GM12878 (cell line): Measurements from ENCODE around the gene SRCIN1. TPM values are rescaled to one million over a fixed set of nuclear protein-coding genes. Genes with fewer than 3 reads are reported as not detected.

Source experiments
- CBX3 ChIP-seq: fragments of 200-600 bp; sonication (generic); IDR thresholded peaks from 2 replicates; pipeline ENCODE4 v1.6.1; 2016; ENCODE audit warnings: low read depth, borderline replicate concordance
- CREB1 ChIP-seq: IDR thresholded peaks from 2 replicates; pipeline ENCODE4 v1.6.1; 2012; ENCODE audit warnings: low read depth, mild to moderate bottlenecking, inconsistent platforms
- CTCF ChIP-seq, 3 experiments: IDR thresholded peaks in 2 of 3; conservative IDR thresholded peaks in 1 of 3; 2 replicates each; pipeline ENCODE4 v1.5.1; 2011; ENCODE audit warnings: low read depth in 3 of 3, low read length in 3 of 3, mild to moderate bottlenecking in 3 of 3, control low read depth in 2 of 3, moderate library complexity in 2 of 3, inconsistent platforms in 1 of 3, mixed read lengths in 1 of 3; ENCODE audit not compliant: control insufficient read depth in 2 of 3, insufficient read depth in 1 of 3; ENCODE audit errors: extremely low read depth in 1 of 3
- E2F8 ChIP-seq: fragments of 450-650 bp; IDR thresholded peaks from 2 replicates; pipeline ENCODE4 v1.6.1; 2018; ENCODE audit warnings: mild to moderate bottlenecking, low read depth, moderate library complexity; ENCODE audit not compliant: partially characterized antibody
- ESRRA ChIP-seq: IDR thresholded peaks from 2 replicates; pipeline ENCODE4 v1.6.1; 2012; ENCODE audit warnings: mild to moderate bottlenecking, low read length, improper control_type of control experiment
- IKZF2 ChIP-seq, 2 experiments: fragments of 450-650 bp; IDR thresholded peaks; 2 replicates each; pipeline ENCODE4 v1.6.1; 2017; ENCODE audit warnings: mild to moderate bottlenecking in 2 of 2, moderate library complexity in 2 of 2
- IRF3 ChIP-seq: fragments of 450-650 bp; IDR thresholded peaks from 2 replicates; pipeline ENCODE4 v1.6.1; 2014; ENCODE audit warnings: mild to moderate bottlenecking
- MTA2 ChIP-seq: fragments of 450-650 bp; IDR thresholded peaks from 2 replicates; pipeline ENCODE4 v1.6.1; 2016; ENCODE audit warnings: low read depth, mild to moderate bottlenecking, moderate library complexity
- SIX5 ChIP-seq: IDR thresholded peaks from 2 replicates; pipeline ENCODE4 v1.6.1; 2011; ENCODE audit warnings: mild to moderate bottlenecking, low read depth, low read length, moderate library complexity; ENCODE audit not compliant: severe bottlenecking
- SMC3 ChIP-seq: IDR thresholded peaks from 2 replicates; pipeline ENCODE4 v1.6.1; 2011; ENCODE audit warnings: low read length, improper control_type of control experiment, borderline replicate concordance
- SUPT20H ChIP-seq: IDR thresholded peaks from 2 replicates; pipeline ENCODE4 v1.6.1; 2011; ENCODE audit warnings: low read depth, mild to moderate bottlenecking, low read length, moderate library complexity, borderline replicate concordance; ENCODE audit not compliant: control insufficient read depth
- TARDBP ChIP-seq: IDR thresholded peaks from 2 replicates; pipeline ENCODE4 v1.6.1; 2016; ENCODE audit warnings: borderline replicate concordance
- USF2 ChIP-seq: IDR thresholded peaks from 2 replicates; pipeline ENCODE4 v1.6.1; 2011; ENCODE audit warnings: low read depth, low read length, improper control_type of control experiment, borderline replicate concordance
- ZBED1 ChIP-seq: IDR thresholded peaks from 2 replicates; pipeline ENCODE4 v1.6.1; 2016; ENCODE audit warnings: borderline replicate concordance
- ZNF274 ChIP-seq: IDR thresholded peaks from one replicate; pipeline ENCODE4 v1.8.0; 2011; ENCODE audit not compliant: insufficient read length, insufficient read depth
- ZNF622 ChIP-seq: fragments of 450-650 bp; IDR thresholded peaks from 2 replicates; pipeline ENCODE4 v1.6.1; 2017; ENCODE audit warnings: mild to moderate bottlenecking, inconsistent platforms
- ZNF687 ChIP-seq: fragments of 450-650 bp; IDR thresholded peaks from 2 replicates; pipeline ENCODE4 v1.6.1; 2017; ENCODE audit warnings: mild to moderate bottlenecking, moderate library complexity
- polyA plus RNA-seq, 11 experiments: library from polyadenylated mRNA; depleted of rRNA in 4 of 11; unstranded in 6 of 11; stranded (reverse) in 5 of 11; fragments of >200 nt; fragmentation: Nextera tagmentation in 4 of 11; fragmentation: Illumina TruSeq in 1 of 11; extraction: Ambion mirVana in 4 of 11; extraction: Trizol in 1 of 11; gene quantifications; 1 replicate in 1 of 11; 2 replicates in 10 of 11; pipeline versions ENCODE4 v1.2.1 to v1.2.3, GENCODE V29; 2011 to 2016; ENCODE audit warnings: inconsistent platforms in 2 of 11, missing spikeins in 2 of 11, low read depth in 1 of 11
- total RNA-seq, 4 experiments: library from RNA; depleted of rRNA in 3 of 4; stranded (reverse); fragments of >200 nt in 3 of 4; fragmentation: Illumina TruSeq in 1 of 4; extraction: Trizol in 1 of 4; gene quantifications; 2 replicates each; pipeline versions ENCODE4 v1.2.1 to v1.2.3, GENCODE V29; 2013 to 2021

The SRCIN1 gene
- total and polyA plus RNA-seq, 10 of the 15 experiments (the other 5 are each of a cell fraction or from before 2014, with no cell fraction given): under 0.01 to 0.74 (median 0.20) TPM; not detected in 3

GRCh38 chr17:38605841-38606645 is at the start of gene SRCIN1 (continued):
- TF ChIP-seq ZNF687 (no peak), IRF3 (no peak), CTCF (IDR thresholded peaks at IDR 0.05 in 2 of 3, conservative IDR thresholded peaks at IDR 0.05 in 1 of 3; ENCODE audit: control insufficient read depth in 2 of 3, extremely low read depth in 1 of 3, insufficient read depth in 1 of 3, low read depth in 3 of 3, low read length in 3 of 3) (peak; percentile 97 to 99 (median 98)), ZNF274 (no peak), USF2 (no peak), CBX3 (no peak), E2F8 (no peak), SUPT20H (no peak), TARDBP (no peak), MTA2 (no peak), SIX5 (no peak), ESRRA (no peak), CREB1 (0 out of 2 replicates have a peak, but pooled peaks have one; percentile 6), IKZF2 (IDR thresholded peaks at IDR 0.05) (0 out of 4 replicates have a peak, but pooled peaks of 1 of the 2 experiments have one; percentile 7), SMC3 (peak; percentile 59; the same call in 1 of the 2 replicates), ZBED1 (no peak), ZNF622 (no peak)
